ENCODE results near the gene HOTAIR.

HOTAIR gene

GRCh38 chr12:54006559-54007220 lies 31.9 kb upstream of the HOTAIR start:
- no peak for TF ChIP-seq GATA2 (IDR thresholded peaks at IDR 0.05; ENCODE audit: low read depth, low read length)
- TF ChIP-seq GATA3 (IDR thresholded peaks at IDR 0.05; ENCODE audit: low read depth, low read length): no peak

DNA sequence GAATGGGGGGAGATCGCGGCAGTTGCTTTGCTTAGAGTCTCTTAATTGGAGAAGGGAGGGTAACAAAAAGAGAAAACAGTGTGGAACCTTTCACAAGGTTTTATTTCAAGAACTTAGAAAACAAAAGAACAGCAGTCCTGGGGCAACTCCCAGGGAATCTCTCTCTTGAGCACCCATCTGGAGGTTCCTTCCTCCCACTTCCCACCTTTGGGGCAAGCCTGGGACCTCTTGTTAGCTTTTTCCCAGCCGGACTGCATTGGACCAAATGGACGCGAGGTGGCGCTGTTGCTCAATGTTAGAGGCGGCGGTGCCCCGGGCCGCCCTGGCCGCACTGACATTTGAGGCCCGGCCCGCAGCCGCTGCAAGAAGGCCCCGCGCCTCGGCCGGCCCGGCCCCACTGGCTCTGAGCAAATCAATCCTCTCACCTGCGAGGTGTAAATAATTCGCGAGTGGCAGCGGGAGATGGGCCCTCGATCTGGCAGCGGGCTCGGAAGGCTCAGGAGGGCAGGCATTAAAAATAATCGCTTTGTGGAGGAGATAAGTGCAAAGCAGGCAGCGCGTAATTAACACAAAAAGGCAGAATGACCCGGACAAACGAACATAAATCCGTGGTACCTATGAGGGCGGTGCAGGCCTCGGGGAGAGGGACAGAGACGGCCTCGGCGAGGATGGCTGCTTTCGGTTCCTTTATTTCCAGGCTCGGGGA lies 31.3 kb upstream of the HOTAIR start:
- TF ChIP-seq GATA2 (IDR thresholded peaks at IDR 0.05; ENCODE audit: low read depth, low read length) (no peak), GATA3 (IDR thresholded peaks at IDR 0.05; ENCODE audit: low read depth, low read length) (no peak)

DNA sequence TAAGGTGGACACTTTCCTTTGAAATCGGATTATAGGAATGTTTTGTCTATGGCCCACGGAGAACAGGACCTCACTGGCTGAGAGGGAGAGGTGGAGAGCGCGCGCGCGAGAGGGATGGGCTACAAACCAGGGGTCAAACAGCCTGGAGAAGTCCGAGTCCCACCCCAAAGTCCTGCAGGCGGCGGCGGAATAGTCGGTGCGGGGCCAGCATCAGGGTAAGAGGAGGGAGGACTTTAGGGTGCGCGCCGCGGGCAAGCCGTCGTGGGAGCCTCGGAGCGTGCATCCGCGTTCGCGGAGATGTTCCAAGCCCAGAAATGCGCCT lies 30.7 kb upstream of the HOTAIR start:
- TF ChIP-seq GATA3 (IDR thresholded peaks at IDR 0.05; ENCODE audit: low read depth, low read length) (no peak), GATA2 (IDR thresholded peaks at IDR 0.05; ENCODE audit: low read depth, low read length) (no peak)

DNA sequence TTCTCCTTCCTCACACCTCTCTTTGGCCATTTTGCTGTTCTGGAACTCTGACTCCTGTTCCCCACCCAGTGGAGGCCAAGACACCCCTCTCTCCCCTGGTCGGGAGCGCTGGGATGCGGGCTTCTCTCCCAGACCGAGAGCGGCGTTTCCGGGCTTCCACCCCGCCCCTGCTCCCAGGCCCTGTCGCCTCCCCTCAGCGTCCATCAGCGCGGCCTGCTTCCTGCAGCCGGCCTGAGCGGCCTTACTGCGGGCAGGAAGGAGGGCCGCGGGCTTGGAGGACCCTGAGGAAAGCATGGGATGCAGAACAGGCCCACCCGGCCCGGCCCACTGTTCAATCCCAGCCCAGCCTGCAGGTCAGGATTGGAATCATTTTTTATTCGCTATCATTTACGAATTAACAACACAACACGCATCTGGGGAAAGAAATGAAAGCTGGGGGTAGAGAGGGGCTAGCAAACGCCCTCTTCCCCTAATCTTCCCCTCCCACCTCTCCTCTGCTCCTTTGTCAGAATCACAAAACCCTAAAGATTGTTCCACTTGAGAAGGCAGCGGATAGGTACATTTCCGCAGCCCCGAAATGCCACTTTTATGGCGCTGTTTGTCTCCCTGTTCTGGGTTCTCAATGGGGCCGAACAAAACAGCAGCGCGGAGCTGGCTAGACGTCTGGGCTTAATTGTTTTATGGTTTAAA lies 30.2 kb upstream of the HOTAIR start:
- TF ChIP-seq GATA3 (IDR thresholded peaks at IDR 0.05; ENCODE audit: low read depth, low read length): no peak
- no peak for TF ChIP-seq GATA2 (IDR thresholded peaks at IDR 0.05; ENCODE audit: low read depth, low read length)

- TF ChIP-seq GATA3 (IDR thresholded peaks at IDR 0.05; ENCODE audit: low read depth, low read length) (no peak), GATA2 (IDR thresholded peaks at IDR 0.05; ENCODE audit: low read depth, low read length) (no peak)
These were observed 29.5 kb upstream of the HOTAIR start for GRCh38 chr12:54004063-54004840.

- TF ChIP-seq GATA2 (IDR thresholded peaks at IDR 0.05; ENCODE audit: low read depth, low read length) (no peak), GATA3 (IDR thresholded peaks at IDR 0.05; ENCODE audit: low read depth, low read length) (no peak)
These were observed 28.9 kb upstream of the HOTAIR start for GRCh38 chr12:54003625-54004024.

DNA sequence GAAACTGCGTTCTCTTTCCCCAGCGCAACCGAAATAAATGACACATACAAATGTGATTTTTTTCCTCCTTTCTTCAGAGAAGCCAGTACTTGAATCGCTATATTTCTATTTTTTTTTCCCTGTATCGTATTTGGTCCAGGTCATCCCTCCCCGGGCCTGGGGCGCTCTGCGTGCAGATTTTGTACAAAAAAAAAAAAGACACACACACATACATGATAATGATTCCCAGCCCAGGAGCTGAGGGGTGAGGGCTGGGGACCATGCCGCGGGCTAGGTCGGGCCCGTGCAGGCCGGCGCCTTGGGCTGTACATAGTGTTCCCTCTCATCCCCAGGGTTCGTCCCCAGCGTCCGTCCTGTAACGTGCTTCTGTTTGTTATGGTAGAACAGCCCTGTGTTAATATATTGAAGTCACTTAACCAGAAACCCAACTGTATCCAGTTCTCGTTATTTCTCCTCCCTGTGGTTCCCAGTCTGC lies 28.2 kb upstream of the HOTAIR start:
- TF ChIP-seq GATA3 (IDR thresholded peaks at IDR 0.05; ENCODE audit: low read depth, low read length) (no peak), GATA2 (IDR thresholded peaks at IDR 0.05; ENCODE audit: low read depth, low read length) (no peak)

DNA sequence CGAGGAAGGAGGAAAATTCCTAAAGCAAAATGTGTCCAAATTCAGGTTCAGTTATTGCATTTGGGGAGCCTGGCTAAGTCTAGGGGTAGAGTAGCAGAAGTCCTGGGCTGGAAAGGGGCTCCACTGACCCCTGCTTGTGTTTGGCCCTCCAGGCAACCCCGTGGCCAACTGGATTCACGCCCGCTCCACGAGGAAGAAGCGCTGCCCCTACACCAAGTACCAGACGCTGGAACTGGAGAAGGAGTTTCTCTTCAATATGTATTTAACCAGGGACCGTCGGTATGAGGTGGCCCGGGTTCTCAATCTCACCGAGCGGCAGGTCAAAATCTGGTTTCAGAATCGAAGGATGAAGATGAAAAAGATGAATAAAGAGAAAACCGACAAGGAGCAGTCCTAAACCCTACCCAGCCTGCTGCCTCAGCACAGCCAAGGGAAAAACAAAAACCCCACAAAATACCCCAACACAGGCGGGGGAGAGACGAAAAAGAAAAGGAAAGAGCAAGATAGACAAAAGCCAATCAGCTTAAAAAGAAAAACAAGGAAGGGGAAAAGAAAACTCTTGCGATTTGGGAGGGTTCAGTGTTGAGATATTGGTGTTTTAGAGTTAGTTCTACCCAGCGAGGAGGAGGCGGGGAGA lies 27.6 kb upstream of the HOTAIR start:
- TF ChIP-seq GATA2 (IDR thresholded peaks at IDR 0.05; ENCODE audit: low read depth, low read length) (no peak), GATA3 (IDR thresholded peaks at IDR 0.05; ENCODE audit: low read depth, low read length) (no peak)

GRCh38 chr12:54001283-54002187 lies 26.8 kb upstream of the HOTAIR start:
- TF ChIP-seq GATA3 (IDR thresholded peaks at IDR 0.05; ENCODE audit: low read depth, low read length) (no peak), GATA2 (IDR thresholded peaks at IDR 0.05; ENCODE audit: low read depth, low read length) (no peak)

DNA sequence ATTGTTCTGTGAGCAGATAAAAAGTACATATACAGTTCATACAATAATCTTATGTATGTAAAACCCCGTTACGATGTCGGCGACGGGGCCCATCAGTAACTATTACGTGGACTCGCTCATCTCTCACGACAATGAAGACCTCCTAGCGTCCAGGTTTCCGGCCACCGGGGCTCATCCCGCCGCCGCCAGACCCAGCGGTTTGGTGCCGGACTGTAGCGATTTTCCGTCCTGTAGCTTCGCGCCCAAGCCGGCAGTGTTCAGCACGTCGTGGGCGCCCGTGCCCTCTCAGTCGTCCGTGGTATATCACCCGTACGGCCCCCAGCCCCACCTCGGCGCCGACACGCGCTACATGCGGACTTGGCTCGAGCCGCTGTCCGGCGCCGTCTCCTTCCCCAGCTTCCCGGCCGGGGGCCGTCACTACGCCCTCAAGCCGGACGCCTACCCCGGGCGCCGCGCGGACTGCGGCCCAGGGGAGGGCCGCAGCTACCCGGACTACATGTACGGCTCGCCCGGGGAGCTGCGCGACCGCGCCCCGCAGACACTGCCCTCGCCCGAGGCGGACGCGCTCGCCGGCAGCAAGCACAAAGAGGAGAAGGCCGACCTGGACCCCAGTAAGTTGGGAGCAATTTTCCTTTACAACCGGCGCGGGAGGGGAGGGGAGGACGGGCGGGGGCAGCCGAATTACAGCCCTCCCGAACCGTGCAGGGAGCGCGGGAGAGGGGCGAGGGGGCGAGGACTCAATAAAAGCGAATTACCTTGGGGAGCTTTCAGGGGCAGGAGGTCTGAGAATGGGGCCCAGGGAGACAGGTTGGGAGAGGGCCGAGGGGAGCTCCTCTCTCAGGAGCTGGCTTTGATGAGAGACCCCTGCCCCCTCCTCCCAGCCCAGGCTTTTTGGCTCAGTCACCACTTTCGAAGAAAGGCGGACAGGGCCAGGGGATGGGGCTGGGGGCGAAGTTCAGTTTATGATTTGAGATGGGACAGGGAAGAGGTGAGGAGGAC lies 25.7 kb upstream of the HOTAIR start, which contains the start of gene HOXC9:
TSS of gene HOXC9 (plus strand) at position 46 of the 999 bp plus-strand sequence. CDS start at position 74, 28 bp downstream.
- TF ChIP-seq GATA2 (IDR thresholded peaks at IDR 0.05; ENCODE audit: low read depth, low read length): no peak
- TF ChIP-seq GATA3 (IDR thresholded peaks at IDR 0.05; ENCODE audit: low read depth, low read length): no peak

GRCh38 chr12:53999559-54000115 lies 24.9 kb upstream of the HOTAIR start:
- TF ChIP-seq GATA3 (IDR thresholded peaks at IDR 0.05; ENCODE audit: low read depth, low read length) (no peak), GATA2 (IDR thresholded peaks at IDR 0.05; ENCODE audit: low read depth, low read length) (no peak)

Measured in SH-SY5Y (cell line).